ENCODE results near the gene MECP2. TPM values are rescaled to one million over a fixed set of nuclear protein-coding genes. Genes with fewer than 3 reads are reported as not detected.

MECP2 gene
- polyA plus RNA-seq, 1 donor (not counting 4 experiments of a cell fraction or from before 2014, with no cell fraction given): 9.9 TPM

DNA sequence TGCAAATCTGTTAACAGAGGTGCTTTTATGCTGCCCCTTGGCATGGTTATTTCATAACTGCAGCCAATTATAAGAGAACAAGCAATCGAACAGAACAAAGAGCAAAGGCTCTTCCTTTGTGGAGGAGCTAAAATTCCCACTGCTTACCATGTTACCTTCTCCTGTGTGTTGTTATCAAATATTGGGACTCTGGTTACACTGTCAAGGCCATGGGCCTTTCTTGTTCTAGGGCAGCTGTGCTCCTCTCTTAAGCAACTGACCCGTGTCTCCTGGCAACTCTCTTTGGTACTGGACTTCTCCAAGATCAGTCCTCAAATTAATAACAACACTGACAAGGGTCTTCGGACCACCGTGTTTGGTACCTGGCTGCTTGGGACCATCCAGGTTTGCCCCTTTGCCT, 34.4 kb upstream of the MECP2 start:
- H3K27ac ChIP-seq (ENCODE audit: control insufficient read depth, insufficient read depth, low read length): no peak overlapping the region
- no peak overlapping the region for H3K9ac ChIP-seq (ENCODE audit: control insufficient read depth, extremely low read depth, insufficient read depth, low read length)
- dilution Hi-C loops (cut with MboI; ENCODE audit: extremely low pct_ligation_motif_present, low sequenced_read_pairs): no loop called here
- no peaks in the 10 kb centered on the region for H3K27me3 ChIP-seq (ENCODE audit: control insufficient read depth, extremely low read depth, insufficient read depth, low read length)
- H3K79me2 ChIP-seq (ENCODE audit: control insufficient read depth, insufficient read depth, low read length): no peaks in the 10 kb centered on the region
- TF ChIP-seq EZH2 (IDR thresholded peaks at IDR 0.05; ENCODE audit: low read length): no peak
- TF ChIP-seq, protein P1, sequence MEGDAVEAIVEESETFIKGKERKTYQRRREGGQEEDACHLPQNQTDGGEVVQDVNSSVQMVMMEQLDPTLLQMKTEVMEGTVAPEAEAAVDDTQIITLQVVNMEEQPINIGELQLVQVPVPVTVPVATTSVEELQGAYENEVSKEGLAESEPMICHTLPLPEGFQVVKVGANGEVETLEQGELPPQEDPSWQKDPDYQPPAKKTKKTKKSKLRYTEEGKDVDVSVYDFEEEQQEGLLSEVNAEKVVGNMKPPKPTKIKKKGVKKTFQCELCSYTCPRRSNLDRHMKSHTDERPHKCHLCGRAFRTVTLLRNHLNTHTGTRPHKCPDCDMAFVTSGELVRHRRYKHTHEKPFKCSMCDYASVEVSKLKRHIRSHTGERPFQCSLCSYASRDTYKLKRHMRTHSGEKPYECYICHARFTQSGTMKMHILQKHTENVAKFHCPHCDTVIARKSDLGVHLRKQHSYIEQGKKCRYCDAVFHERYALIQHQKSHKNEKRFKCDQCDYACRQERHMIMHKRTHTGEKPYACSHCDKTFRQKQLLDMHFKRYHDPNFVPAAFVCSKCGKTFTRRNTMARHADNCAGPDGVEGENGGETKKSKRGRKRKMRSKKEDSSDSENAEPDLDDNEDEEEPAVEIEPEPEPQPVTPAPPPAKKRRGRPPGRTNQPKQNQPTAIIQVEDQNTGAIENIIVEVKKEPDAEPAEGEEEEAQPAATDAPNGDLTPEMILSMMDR (optimal IDR thresholded peaks at IDR 0.05 in 1 of 3, IDR thresholded peaks at IDR 0.05 in 1 of 3, conservative IDR thresholded peaks at IDR 0.05 in 1 of 3; ENCODE audit: extremely low read depth in 1 of 3, insufficient read depth in 2 of 3, low read length in 3 of 3): no peak
- H3K9me3 ChIP-seq (ENCODE audit: control insufficient read depth, low read depth, low read length): no peaks in the 10 kb centered on the region
- H3K4me3 ChIP-seq (ENCODE audit: control insufficient read depth in 2 of 3, extremely low read depth in 1 of 3, insufficient read depth in 2 of 3, low read depth in 1 of 3, low read length in 3 of 3): no peak overlapping the region
- H3K4me1 ChIP-seq (ENCODE audit: control insufficient read depth, extremely low read depth, insufficient read depth, low read length): no peaks in the 10 kb centered on the region
- H2AFZ ChIP-seq (ENCODE audit: control insufficient read depth, low read length): no peak overlapping the region
- H3K9me1 ChIP-seq (ENCODE audit: control insufficient read depth, extremely low read depth, insufficient read depth, low read length): no peaks in the 10 kb centered on the region
- H4K20me1 ChIP-seq (ENCODE audit: control insufficient read depth, extremely low read depth, insufficient read depth, low read length): no peaks in the 10 kb centered on the region
- no peak for DNase-seq (ENCODE audit: low read depth, low spot score)
- no peak overlapping the region for H3K4me2 ChIP-seq (ENCODE audit: control insufficient read depth, extremely low read depth, insufficient read depth, low read depth, low read length)
- H3K36me3 ChIP-seq (ENCODE audit: control insufficient read depth in 2 of 2, extremely low read depth in 1 of 2, insufficient read depth in 2 of 2, low read length in 2 of 2): no peaks in the 10 kb centered on the region
- FAIRE-seq: no peak

DNA sequence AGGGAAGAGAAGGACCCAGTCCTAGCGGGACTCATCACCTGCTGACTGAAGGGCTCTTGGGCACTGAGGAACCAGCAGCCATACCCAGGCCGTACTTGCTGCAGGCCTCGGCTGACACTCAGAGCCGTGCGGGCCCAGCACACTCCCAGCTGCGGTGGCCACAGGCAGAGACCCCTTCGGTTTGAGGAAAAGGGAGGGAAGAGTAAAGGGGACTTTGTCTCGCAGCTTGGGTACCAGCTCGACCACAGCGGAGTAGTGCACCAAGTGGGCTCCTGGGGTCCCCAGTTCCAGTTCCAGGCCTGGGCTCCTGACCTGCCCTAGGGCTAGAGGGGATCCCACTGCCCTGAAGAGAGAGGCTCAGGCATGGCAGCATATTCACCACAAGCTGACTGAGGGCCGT, 28.6 kb upstream of the MECP2 start:
- Histone ChIP-seq H2AFZ (ENCODE audit: control insufficient read depth, low read length) (no peak overlapping the region), H3K4me1 (ENCODE audit: control insufficient read depth, extremely low read depth, insufficient read depth, low read length) (no peaks in the 10 kb centered on the region), H4K20me1 (ENCODE audit: control insufficient read depth, extremely low read depth, insufficient read depth, low read length) (no peaks in the 10 kb centered on the region), H3K9me3 (ENCODE audit: control insufficient read depth, low read depth, low read length) (no peaks in the 10 kb centered on the region), H3K4me3 (ENCODE audit: control insufficient read depth in 2 of 3, extremely low read depth in 1 of 3, insufficient read depth in 2 of 3, low read depth in 1 of 3, low read length in 3 of 3) (no peak overlapping the region), H3K27me3 (ENCODE audit: control insufficient read depth, extremely low read depth, insufficient read depth, low read length) (no peaks in the 10 kb centered on the region), H3K4me2 (ENCODE audit: control insufficient read depth, extremely low read depth, insufficient read depth, low read depth, low read length) (no peak overlapping the region), H3K27ac (ENCODE audit: control insufficient read depth, insufficient read depth, low read length) (no peak overlapping the region), H3K9me1 (ENCODE audit: control insufficient read depth, extremely low read depth, insufficient read depth, low read length) (no peaks in the 10 kb centered on the region), H3K79me2 (ENCODE audit: control insufficient read depth, insufficient read depth, low read length) (no peaks in the 10 kb centered on the region), H3K9ac (ENCODE audit: control insufficient read depth, extremely low read depth, insufficient read depth, low read length) (no peak overlapping the region), H3K36me3 (ENCODE audit: control insufficient read depth in 2 of 2, extremely low read depth in 1 of 2, insufficient read depth in 2 of 2, low read length in 2 of 2) (no peaks in the 10 kb centered on the region)
- dilution Hi-C loops (cut with MboI; ENCODE audit: extremely low pct_ligation_motif_present, low sequenced_read_pairs): no loop called here
- DNase-seq (ENCODE audit: low read depth, low spot score) (no peak), FAIRE-seq (no peak)
- TF ChIP-seq, protein P1 (optimal IDR thresholded peaks at IDR 0.05 in 1 of 3, IDR thresholded peaks at IDR 0.05 in 1 of 3, conservative IDR thresholded peaks at IDR 0.05 in 1 of 3; ENCODE audit: extremely low read depth in 1 of 3, insufficient read depth in 2 of 3, low read length in 3 of 3): no peak
- TF ChIP-seq EZH2 (IDR thresholded peaks at IDR 0.05; ENCODE audit: low read length): no peak

All from keratinocyte (primary cell).